Loucy (cell line): Measurements from ENCODE around the gene CACNB2.

Source experiments
- EZH2phosphoT487 ChIP-seq: fragments of 200-600 bp; IDR thresholded peaks from 2 replicates; pipeline ENCODE4 v1.6.1; 2018; ENCODE audit warnings: antibody characterized with exemption, mild to moderate bottlenecking, moderate library complexity, borderline replicate concordance
- TF ChIP-seq, protein P1 (sequence below): fragments of 200-600 bp; sonication (generic); conservative IDR thresholded peaks from 2 replicates; pipeline ENCODE4 v1.5.1; 2014; ENCODE audit warnings: mild to moderate bottlenecking, antibody characterized with exemption, low read length

- TF ChIP-seq, protein P1, sequence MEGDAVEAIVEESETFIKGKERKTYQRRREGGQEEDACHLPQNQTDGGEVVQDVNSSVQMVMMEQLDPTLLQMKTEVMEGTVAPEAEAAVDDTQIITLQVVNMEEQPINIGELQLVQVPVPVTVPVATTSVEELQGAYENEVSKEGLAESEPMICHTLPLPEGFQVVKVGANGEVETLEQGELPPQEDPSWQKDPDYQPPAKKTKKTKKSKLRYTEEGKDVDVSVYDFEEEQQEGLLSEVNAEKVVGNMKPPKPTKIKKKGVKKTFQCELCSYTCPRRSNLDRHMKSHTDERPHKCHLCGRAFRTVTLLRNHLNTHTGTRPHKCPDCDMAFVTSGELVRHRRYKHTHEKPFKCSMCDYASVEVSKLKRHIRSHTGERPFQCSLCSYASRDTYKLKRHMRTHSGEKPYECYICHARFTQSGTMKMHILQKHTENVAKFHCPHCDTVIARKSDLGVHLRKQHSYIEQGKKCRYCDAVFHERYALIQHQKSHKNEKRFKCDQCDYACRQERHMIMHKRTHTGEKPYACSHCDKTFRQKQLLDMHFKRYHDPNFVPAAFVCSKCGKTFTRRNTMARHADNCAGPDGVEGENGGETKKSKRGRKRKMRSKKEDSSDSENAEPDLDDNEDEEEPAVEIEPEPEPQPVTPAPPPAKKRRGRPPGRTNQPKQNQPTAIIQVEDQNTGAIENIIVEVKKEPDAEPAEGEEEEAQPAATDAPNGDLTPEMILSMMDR = no peak
- TF ChIP-seq EZH2phosphoT487 = no peak
Measured at GRCh38 chr10:18540195-18540594, 400.0 kb downstream of the CACNB2 start.
